BJ (cell line): Measurements from ENCODE around the gene MTCL3.
A peak's percentile ranks its signal among the peaks of the same experiment; 100 is the strongest.

ENCODE experiments used
- CTCF ChIA-PET: fragments of 350-600 bp; formaldehyde crosslinking; extraction: SDS; loops from one replicate; lab custom pipeline; 2021; ENCODE audit warnings: antibody characterized with exemption, inconsistent platforms; lab: Yijun Ruan, JAX
- POLR2A ChIA-PET: fragments of 300-600 bp; sonication (Branson Sonifier 250); formaldehyde crosslinking; extraction: SDS; loops from one replicate; lab custom pipeline; 2021; ENCODE audit warnings: antibody characterized with exemption; lab: Charles Lee
- DNase-seq: peaks from one replicate; pipeline ENCODE4 v3.0.0-alpha.2; 2011; ENCODE audit warnings: low read depth
- H3K27me3 ChIP-seq: 2 replicates; pipeline ENCODE4 v1.6.0; 2011; ENCODE audit warnings: low read length; ENCODE audit not compliant: control insufficient read depth, insufficient read depth
- H3K36me3 ChIP-seq: 2 replicates; pipeline ENCODE4 v1.5.1; 2011; ENCODE audit warnings: low read length; ENCODE audit not compliant: control insufficient read depth, insufficient read depth
- H3K4me3 ChIP-seq: 2 replicates; pipeline ENCODE4 v1.5.1; 2011; ENCODE audit warnings: low read depth, mild to moderate bottlenecking, control low read depth, low read length
- CTCF ChIP-seq: IDR thresholded peaks from 2 replicates; pipeline ENCODE4 v1.5.1; 2011; ENCODE audit warnings: low read depth, mild to moderate bottlenecking, control low read depth, inconsistent platforms, low read length, moderate library complexity; ENCODE audit not compliant: insufficient read depth

Gene MTCL3

GRCh38 chr6:127561660-127562059 is 42.5 kb upstream of the MTCL3 start:
- Histone ChIP-seq H3K36me3 (no peaks in the 10 kb centered on the region), H3K4me3 (no peak overlapping the region), H3K27me3 (no peaks in the 10 kb centered on the region)
- CTCF ChIA-PET, result no interaction called here
- no peak for TF ChIP-seq CTCF
- POLR2A ChIA-PET, result no interaction called here
- DNase-seq, result no peak

GRCh38 chr6:127554435-127555006 is 35.4 kb upstream of the MTCL3 start:
- no peak for DNase-seq
- Histone ChIP-seq H3K36me3 (no peaks in the 10 kb centered on the region), H3K4me3 (no peak overlapping the region), H3K27me3 (no peaks in the 10 kb centered on the region)
- ChIA-PET POLR2A (no interaction called here), CTCF (interaction anchor here (2.0 kb wide), 1 partner anchor 87 kb away, joined by 6 read pairs; no protein-coding TSS in a partner anchor)
- peak; percentile 47 for TF ChIP-seq CTCF

- Histone ChIP-seq H3K27me3 (no peaks in the 10 kb centered on the region; the same call in 1 of the 2 replicates), H3K4me3 (no peak overlapping the region), H3K36me3 (no peaks in the 10 kb centered on the region)
- no peak for TF ChIP-seq CTCF
- peak; percentile 46 for DNase-seq
- CTCF ChIA-PET, result no interaction called here
- POLR2A ChIA-PET, result no interaction called here
These were observed 31.3 kb upstream of the MTCL3 start for GRCh38 chr6:127550403-127550802.

GRCh38 chr6:127547904-127548649 is 28.9 kb upstream of the MTCL3 start:
- no peaks in the 10 kb centered on the region; the same call in 1 of the 2 replicates for H3K27me3 ChIP-seq
- H3K36me3 ChIP-seq, result no peaks in the 10 kb centered on the region
- no peak overlapping the region for H3K4me3 ChIP-seq
- POLR2A ChIA-PET, result no interaction called here
- 0 out of 2 replicates have a peak, but pooled peaks have one; percentile 24 for TF ChIP-seq CTCF
- CTCF ChIA-PET, result interaction anchor here (1.0 to 2.9 kb wide), 3 partner anchors 8 to 246 kb away, joined by 4 to 14 read pairs (median 4); no protein-coding TSS in a partner anchor
- no peak for DNase-seq

GRCh38 chr6:127547215-127547614 is 28.1 kb upstream of the MTCL3 start:
- peak; percentile 37 for TF ChIP-seq CTCF

More at GRCh38 chr6:127547215-127547614, 28.1 kb upstream of the MTCL3 start:
- CTCF ChIA-PET, result interaction anchor here (0.7 to 2.9 kb wide), 7 partner anchors 8 to 245 kb away, joined by 3 to 14 read pairs (median 4); no protein-coding TSS in a partner anchor
- POLR2A ChIA-PET, result interaction anchor here (0.6 kb wide), 1 partner anchor 195 kb away, joined by 3 read pairs; no protein-coding TSS in a partner anchor
- no peaks in the 10 kb centered on the region for H3K36me3 ChIP-seq
- H3K4me3 ChIP-seq, result no peak overlapping the region
- no peak for DNase-seq
- no peaks in the 10 kb centered on the region; the same call in 1 of the 2 replicates for H3K27me3 ChIP-seq
